Gastrocnemius medialis (tissue), 4 donors: ENCODE data around the gene KRT10. TPM values are rescaled to one million over a fixed set of nuclear protein-coding genes. Genes with fewer than 3 reads are reported as not detected.
A peak's percentile ranks its signal among the peaks of the same experiment; 100 is the strongest.

Experiments used
- ATAC-seq, 2 donors: fragments of 150-250 bp; one replicate each; pipeline ENCODE4 v1.9.1; 2016
- DNase-seq, 2 donors: peaks; one replicate each; pipeline ENCODE4 v3.0.0-alpha.2; 2019
- H3K27ac ChIP-seq, 4 donors: fragments of 200-600 bp; sonication (generic); 1 replicate in 1 of 4; 2 replicates in 3 of 4; pipeline ENCODE4 v1.5.1; 2016 to 2018; ENCODE audit warnings: mild to moderate bottlenecking in 2 of 4, moderate library complexity in 1 of 4
- H3K27me3 ChIP-seq, 3 donors: fragments of 200-600 bp; sonication (generic) in 2 of 3; 1 replicate in 1 of 3; 2 replicates in 2 of 3; pipeline versions ENCODE4 v1.5.1 to v1.6.0; 2016 to 2019; ENCODE audit warnings: mild to moderate bottlenecking in 1 of 3, moderate library complexity in 1 of 3
- H3K36me3 ChIP-seq, 2 donors: fragments of 200-600 bp; sonication (generic) in 1 of 2; one replicate each; pipeline ENCODE4 v1.5.1; 2017 to 2018
- H3K4me1 ChIP-seq, 2 donors: fragments of 200-600 bp; sonication (generic) in 1 of 2; one replicate each; pipeline ENCODE4 v1.5.1; 2016 to 2017; ENCODE audit warnings: mild to moderate bottlenecking in 2 of 2
- H3K4me3 ChIP-seq, 4 donors: fragments of 200-600 bp; sonication (generic) in 3 of 4; 1 replicate in 1 of 4; 2 replicates in 3 of 4; pipeline ENCODE4 v1.5.1; 2016 to 2019; ENCODE audit warnings: mild to moderate bottlenecking in 2 of 4
- H3K9me3 ChIP-seq, 3 donors: fragments of 200-600 bp; sonication (generic) in 2 of 3; 1 replicate in 1 of 3; 2 replicates in 2 of 3; pipeline ENCODE4 v1.5.1; 2016 to 2019
- POLR2A ChIP-seq, 2 donors: fragments of 450-650 bp; IDR thresholded peaks; one replicate each; pipeline ENCODE4 v1.6.1; 2017; ENCODE audit warnings: antibody characterized with exemption in 2 of 2, mild to moderate bottlenecking in 2 of 2, moderate library complexity in 2 of 2
- in situ Hi-C, 4 donors: fragments of 200-750 bp; cut with MboI; loops; one replicate each; pipeline versions ENCODE4 v1.15.0 to v1.8.0; 2017; ENCODE audit warnings: low sequenced_read_pairs in 4 of 4
- intact Hi-C: fragments of 100-400 bp; cut with DNase I; formaldehyde crosslinking; loops from one replicate; pipeline ENCODE4 v1.15.1; 2023; ENCODE audit warnings: low total_unique reads
- total RNA-seq, 4 donors: library from RNA; depleted of rRNA; stranded (reverse); fragments of >200 nt; gene quantifications; one replicate each; pipeline versions ENCODE4 v1.1.0 to v1.2.3, GENCODE V29; 2016
- TF ChIP-seq, protein P1 (sequence below), 5 experiments: fragments of 450-650 bp in 3 of 5; fragments of 200-600 bp in 2 of 5; sonication (generic) in 2 of 5; IDR thresholded peaks in 4 of 5; conservative IDR thresholded peaks in 1 of 5; 1 replicate in 4 of 5; 2 replicates in 1 of 5; pipeline ENCODE4 v1.5.1; 2016 to 2019; ENCODE audit warnings: antibody characterized with exemption in 5 of 5, mild to moderate bottlenecking in 3 of 5, moderate library complexity in 3 of 5

The KRT10 gene
- total RNA-seq, 4 donors from 2014 or later = 0.20 to 21.9 (median 9.4) TPM

DNA sequence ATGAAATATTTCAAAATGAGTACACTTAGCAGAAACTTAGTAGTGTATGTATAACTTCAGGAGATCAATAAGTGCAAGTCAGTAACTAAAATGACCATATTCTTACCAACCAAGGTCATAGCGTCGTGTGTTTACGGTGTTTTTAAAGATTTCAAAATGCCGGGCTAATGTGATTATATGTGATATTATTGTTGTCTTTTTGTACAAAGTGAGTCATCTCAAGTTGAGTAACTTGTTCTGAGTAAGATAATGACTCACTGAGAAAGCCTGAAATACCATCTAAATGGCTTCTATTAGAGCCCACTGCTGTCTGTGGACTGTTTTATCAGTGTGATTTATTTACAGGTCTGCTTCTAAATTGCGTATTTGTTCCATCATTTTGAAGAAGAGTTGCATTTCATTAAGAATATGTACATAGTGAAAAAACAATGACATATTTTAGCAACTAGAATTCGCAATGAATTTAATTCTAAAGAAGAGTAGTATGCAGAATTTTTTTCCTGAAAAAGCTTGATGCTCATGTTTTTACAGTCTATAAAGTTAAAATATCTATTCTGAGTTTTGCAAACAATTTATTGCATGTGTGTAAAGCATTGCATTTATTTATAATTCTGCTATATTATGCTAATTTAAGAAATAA lies 31.9 kb upstream of the KRT10 start:
- TF ChIP-seq, protein P1, sequence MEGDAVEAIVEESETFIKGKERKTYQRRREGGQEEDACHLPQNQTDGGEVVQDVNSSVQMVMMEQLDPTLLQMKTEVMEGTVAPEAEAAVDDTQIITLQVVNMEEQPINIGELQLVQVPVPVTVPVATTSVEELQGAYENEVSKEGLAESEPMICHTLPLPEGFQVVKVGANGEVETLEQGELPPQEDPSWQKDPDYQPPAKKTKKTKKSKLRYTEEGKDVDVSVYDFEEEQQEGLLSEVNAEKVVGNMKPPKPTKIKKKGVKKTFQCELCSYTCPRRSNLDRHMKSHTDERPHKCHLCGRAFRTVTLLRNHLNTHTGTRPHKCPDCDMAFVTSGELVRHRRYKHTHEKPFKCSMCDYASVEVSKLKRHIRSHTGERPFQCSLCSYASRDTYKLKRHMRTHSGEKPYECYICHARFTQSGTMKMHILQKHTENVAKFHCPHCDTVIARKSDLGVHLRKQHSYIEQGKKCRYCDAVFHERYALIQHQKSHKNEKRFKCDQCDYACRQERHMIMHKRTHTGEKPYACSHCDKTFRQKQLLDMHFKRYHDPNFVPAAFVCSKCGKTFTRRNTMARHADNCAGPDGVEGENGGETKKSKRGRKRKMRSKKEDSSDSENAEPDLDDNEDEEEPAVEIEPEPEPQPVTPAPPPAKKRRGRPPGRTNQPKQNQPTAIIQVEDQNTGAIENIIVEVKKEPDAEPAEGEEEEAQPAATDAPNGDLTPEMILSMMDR (IDR thresholded peaks at IDR 0.05 in 4 of 5, conservative IDR thresholded peaks at IDR 0.05 in 1 of 5) = no peak
- no peak for TF ChIP-seq POLR2A (IDR thresholded peaks at IDR 0.05)
- in situ Hi-C loops = loop anchor here in 1 of 4 donors (25.0 kb wide), 1 partner anchor 108 kb away; the partner anchor contains the start of gene KRT39
- Histone ChIP-seq H3K27ac (no peak overlapping the region), H3K4me1 (peaks cover 4% of the 10 kb centered on the region in 2 donors), H3K27me3 (no peaks in the 10 kb centered on the region), H3K36me3 (no peaks in the 10 kb centered on the region), H3K4me3 (no peak overlapping the region), H3K9me3 (no peaks in the 10 kb centered on the region)
- DNase-seq (no peak), ATAC-seq (peak; percentile 51 to 63)
- intact Hi-C loops = no loop called here

DNA sequence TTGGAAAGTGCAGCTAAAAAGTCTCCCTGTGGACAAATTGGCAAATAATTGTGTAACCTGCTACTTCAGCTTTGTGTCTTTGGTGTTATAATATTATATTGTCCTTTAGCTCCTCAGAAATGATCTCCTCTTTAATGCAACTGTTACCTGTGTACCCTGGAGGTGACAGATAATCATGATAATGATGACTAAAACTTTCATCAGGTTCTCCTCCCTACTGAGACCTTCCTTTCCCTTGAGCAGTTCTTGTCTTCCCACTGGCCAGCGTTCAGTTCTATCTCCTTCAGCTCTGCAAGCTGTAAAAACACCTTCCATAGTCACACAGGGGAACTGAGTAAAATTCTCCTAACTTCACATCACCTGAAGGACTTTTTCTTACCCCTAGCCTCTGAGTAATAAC lies 29.9 kb upstream of the KRT10 start:
- Histone ChIP-seq H3K27me3 (no peaks in the 10 kb centered on the region), H3K4me3 (no peak overlapping the region), H3K4me1 (peaks cover under 1 to 4% of the 10 kb centered on the region in 2 donors), H3K27ac (no peak overlapping the region), H3K36me3 (no peaks in the 10 kb centered on the region), H3K9me3 (no peaks in the 10 kb centered on the region)
- ATAC-seq (no peak), DNase-seq (no peak)
- intact Hi-C loops = no loop called here
- in situ Hi-C loops = loop anchor here in 1 of 4 donors (25.0 kb wide), 1 partner anchor 110 kb away; the partner anchor contains the start of gene KRT39
- TF ChIP-seq, protein P1 (IDR thresholded peaks at IDR 0.05 in 4 of 5, conservative IDR thresholded peaks at IDR 0.05 in 1 of 5) = no peak
- no peak for TF ChIP-seq POLR2A (IDR thresholded peaks at IDR 0.05)

DNA sequence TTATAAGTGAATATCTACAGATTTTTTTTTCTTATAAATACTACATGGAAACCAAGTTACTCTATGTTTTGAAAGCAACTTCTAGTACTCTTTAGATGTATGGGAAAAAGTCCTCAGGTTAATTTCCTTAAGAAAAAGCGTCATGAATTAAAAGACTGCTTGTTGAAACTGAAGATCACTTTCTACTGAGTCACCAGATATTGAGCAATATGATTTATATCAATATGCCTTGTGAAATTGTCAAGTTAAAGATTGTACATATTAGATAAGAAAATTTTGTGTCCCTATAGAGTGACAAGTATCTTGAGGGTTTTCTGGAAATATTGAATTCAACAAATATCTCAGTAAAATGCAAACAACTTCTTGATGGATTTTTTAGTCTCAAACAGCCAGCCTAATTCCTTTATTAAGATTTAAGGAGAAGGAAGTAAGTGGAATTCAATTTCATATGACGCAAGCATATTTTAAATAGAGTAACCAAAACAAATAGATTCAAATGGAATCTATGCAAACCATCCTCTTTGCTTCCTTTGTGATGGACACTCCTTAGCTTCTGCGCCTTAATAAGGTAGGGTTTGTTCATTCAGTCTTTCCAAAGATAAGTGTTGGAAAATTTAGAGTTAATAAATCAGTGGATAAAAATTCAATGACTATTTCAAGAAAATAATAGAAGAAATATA lies 28.0 kb upstream of the KRT10 start:
- Histone ChIP-seq H3K27ac (no peak overlapping the region), H3K4me1 (no peaks in the 10 kb centered on the region), H3K9me3 (no peaks in the 10 kb centered on the region), H3K36me3 (no peaks in the 10 kb centered on the region), H3K27me3 (no peaks in the 10 kb centered on the region), H3K4me3 (no peak overlapping the region)
- ATAC-seq (no peak), DNase-seq (no peak)
- TF ChIP-seq, protein P1 (IDR thresholded peaks at IDR 0.05 in 4 of 5, conservative IDR thresholded peaks at IDR 0.05 in 1 of 5) = no peak
- no peak for TF ChIP-seq POLR2A (IDR thresholded peaks at IDR 0.05)
- intact Hi-C loops = no loop called here
- in situ Hi-C loops = loop anchor here in 1 of 4 donors (25.0 kb wide), 1 partner anchor 112 kb away; the partner anchor contains the start of gene KRT39

DNA sequence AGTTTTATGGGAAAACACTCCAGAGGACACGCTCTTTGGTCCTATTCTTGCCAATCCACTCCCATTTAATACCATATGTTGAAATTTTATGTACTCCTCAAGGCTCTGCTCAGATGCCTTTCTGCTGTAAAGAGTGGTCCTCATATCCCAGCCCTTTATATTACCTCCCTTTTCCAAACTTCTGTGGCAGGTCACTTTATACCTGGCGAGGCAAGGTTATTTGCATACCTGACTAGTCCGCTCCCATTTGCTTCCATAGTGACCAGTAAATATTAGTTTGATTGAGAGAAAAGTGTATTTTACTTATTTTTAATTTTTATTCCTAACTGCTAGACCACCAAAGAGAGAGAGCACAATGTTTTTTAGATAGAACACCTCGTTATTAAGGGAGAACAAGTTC lies 27.3 kb upstream of the KRT10 start:
- Histone ChIP-seq H3K27ac (no peak overlapping the region), H3K36me3 (no peaks in the 10 kb centered on the region), H3K9me3 (no peaks in the 10 kb centered on the region), H3K4me1 (no peaks in the 10 kb centered on the region), H3K4me3 (no peak overlapping the region), H3K27me3 (no peaks in the 10 kb centered on the region)
- TF ChIP-seq POLR2A (IDR thresholded peaks at IDR 0.05) = no peak
- TF ChIP-seq, protein P1 (IDR thresholded peaks at IDR 0.05 in 4 of 5, conservative IDR thresholded peaks at IDR 0.05 in 1 of 5) = no peak
- intact Hi-C loops = no loop called here
- no peak for ATAC-seq
- in situ Hi-C loops = loop anchor here in 1 of 4 donors (25.0 kb wide), 1 partner anchor 113 kb away; the partner anchor contains the start of gene KRT39
- no peak for DNase-seq
